Chondrocyte (in vitro differentiated cells): Measurements from ENCODE around the gene ACSM2B. TPM values are rescaled to one million over a fixed set of nuclear protein-coding genes. Genes with fewer than 3 reads are reported as not detected.
"Not testable (repeated sequence)": the region's sequence is repeated elsewhere in the genome, so short reads cannot be mapped to it uniquely, and the experiment has no call there.

ENCODE experiments used
- DNase-seq: peaks from one replicate; pipeline ENCODE4 v3.0.0; 2021; ENCODE audit warnings: mixed read lengths, low spot score
- H3K27ac Mint-ChIP-seq: one replicate; pipeline ENCODE4 v1.8.0; 2021; ENCODE audit warnings: mild to moderate bottlenecking, moderate library complexity, mixed read lengths; ENCODE audit not compliant: unreplicated experiment
- H3K27me3 Mint-ChIP-seq: 2 replicates; pipeline ENCODE4 v1.8.0; 2021; ENCODE audit warnings: low read depth, mixed read lengths
- H3K36me3 Mint-ChIP-seq: 2 replicates; pipeline ENCODE4 v1.8.0; 2021; ENCODE audit warnings: low read depth, mixed read lengths
- H3K4me1 Mint-ChIP-seq: 2 replicates; pipeline ENCODE4 v1.8.0; 2021; ENCODE audit warnings: low read depth, mild to moderate bottlenecking, mixed read lengths
- H3K4me3 Mint-ChIP-seq: one replicate; pipeline ENCODE4 v1.8.0; 2021; ENCODE audit warnings: mild to moderate bottlenecking, moderate library complexity, mixed read lengths; ENCODE audit not compliant: unreplicated experiment
- H3K9me3 Mint-ChIP-seq: 2 replicates; pipeline ENCODE4 v1.8.0; 2021; ENCODE audit warnings: low read depth, mixed read lengths
- total RNA-seq: library from RNA; stranded (reverse); gene quantifications from 3 replicates; pipeline ENCODE4 v1.2.1, GENCODE V29; 2021
- TF ChIP-seq, protein P1 (sequence below): fragments of 200-600 bp; sonication (generic); IDR thresholded peaks from 2 replicates; pipeline ENCODE4 v1.5.0; 2021; ENCODE audit warnings: antibody characterized with exemption, mild to moderate bottlenecking, moderate library complexity

ACSM2B gene
- total RNA-seq, 1 donor from 2014 or later, result not detected

DNA sequence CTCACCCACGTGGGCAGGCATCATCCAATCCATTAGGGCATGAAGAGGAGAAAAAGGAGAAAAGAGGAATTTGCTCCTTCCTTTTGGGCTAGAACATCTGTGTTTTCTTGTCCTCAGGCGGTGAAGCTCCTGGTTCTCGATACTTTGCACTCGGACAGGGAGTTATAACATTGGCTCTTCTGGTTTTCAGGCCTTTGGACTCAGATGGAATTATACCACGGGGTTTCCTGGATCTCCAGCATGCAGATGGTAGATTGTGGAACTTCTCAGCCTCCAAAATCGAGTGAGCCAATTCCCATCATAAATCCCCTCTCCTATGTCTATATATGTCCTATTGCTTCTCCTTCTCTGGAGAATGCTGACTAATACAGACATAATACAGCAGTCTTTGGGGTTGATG lies 9.9 kb upstream of the ACSM2B start:
- H3K27me3 Mint-ChIP-seq, H3K36me3 Mint-ChIP-seq, H3K9me3 Mint-ChIP-seq, H3K4me3 Mint-ChIP-seq, DNase-seq: not testable (repeated sequence)
- peaks cover 35% of the 10 kb centered on the region for H3K4me1 Mint-ChIP-seq
- H3K27ac Mint-ChIP-seq, result peak overlapping the region; percentile 55

DNA sequence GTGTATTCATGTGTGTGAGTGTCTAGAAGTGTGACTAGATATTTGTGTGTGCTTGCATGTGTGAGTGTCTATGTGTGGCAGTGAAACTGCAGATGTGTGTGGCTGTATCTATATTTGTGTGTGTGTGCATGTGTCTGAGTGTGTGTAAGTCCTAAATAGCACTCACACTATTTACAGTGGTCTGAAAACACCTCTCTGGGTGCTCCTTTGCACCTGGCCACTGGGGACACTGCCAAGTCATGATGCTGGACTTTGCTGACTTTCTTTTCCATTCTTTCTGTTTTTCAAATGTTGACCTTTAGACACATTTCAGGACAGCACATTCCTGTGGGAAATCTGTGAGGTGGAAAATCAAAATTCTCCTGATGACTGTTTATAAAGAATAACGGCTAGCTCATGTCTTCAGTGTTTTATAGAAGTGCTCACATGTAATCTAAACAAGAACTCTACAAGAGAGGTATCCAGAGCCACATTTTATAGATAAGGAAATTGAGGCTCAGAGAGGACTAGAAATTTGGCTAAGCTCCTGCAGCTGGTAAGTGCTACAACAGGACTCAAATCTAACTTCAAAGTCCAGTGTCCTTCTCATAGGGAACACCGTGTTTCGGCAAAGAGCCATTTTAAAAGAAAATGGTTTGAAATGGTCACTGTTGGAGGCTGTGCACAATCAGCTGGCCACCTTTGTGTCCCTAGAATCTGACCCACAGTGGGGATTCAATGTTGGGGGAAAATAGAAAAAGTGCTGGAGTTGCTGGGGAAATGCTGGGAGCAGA lies 4.5 kb upstream of the ACSM2B start:
- H3K36me3 Mint-ChIP-seq, H3K4me1 Mint-ChIP-seq, H3K27ac Mint-ChIP-seq, DNase-seq, H3K9me3 Mint-ChIP-seq, H3K4me3 Mint-ChIP-seq, H3K27me3 Mint-ChIP-seq: not testable (repeated sequence)

DNA sequence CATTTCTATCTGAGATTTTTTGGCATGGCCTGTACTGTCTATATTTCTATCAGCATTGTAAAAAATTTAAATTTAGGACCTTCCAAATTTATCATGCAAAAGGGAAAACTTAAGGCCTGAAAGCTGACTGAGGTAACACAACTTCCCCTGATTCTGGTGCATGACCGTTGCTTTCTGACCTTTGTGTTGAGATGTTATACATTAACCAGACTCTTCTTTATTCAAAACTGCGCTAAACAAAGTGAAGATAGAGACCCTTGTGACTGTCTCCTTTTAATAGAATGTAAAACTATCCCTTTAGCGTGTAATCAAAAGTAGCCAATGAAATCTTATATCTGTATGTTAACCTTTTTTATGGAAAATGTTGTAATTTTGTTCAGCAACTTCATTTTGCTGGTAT lies 1.9 kb upstream of the ACSM2B start:
- not testable (repeated sequence) for H3K36me3 Mint-ChIP-seq, H3K4me1 Mint-ChIP-seq, H3K9me3 Mint-ChIP-seq

DNA sequence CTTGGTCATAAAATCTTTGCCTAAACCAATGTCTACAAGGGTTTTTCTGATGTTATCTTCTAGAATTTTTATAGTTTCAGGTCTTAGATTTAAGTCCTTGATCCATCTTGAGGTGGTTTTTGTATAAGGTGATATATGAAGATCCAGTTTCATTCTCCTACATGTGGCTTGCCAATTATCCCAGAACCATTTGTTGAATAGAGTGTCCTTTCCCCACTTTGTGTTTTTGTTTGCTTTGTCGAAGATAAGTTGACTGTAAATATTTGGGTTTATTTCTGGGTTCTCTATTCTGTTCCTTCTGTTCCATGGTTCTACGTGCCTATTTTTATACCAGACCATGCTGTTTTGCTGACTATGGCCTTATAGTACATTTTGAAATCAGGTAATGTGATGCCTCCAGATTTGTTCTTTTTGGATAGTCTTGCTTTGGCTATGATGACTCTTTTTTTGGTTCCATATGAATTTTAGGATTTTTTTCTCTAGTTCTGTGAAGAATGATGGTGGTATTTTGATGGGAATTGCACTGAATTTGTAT lies 7.0 kb downstream of the ACSM2B start:
- not testable (repeated sequence) for DNase-seq, H3K27ac Mint-ChIP-seq, H3K27me3 Mint-ChIP-seq, H3K9me3 Mint-ChIP-seq, H3K36me3 Mint-ChIP-seq, H3K4me1 Mint-ChIP-seq, H3K4me3 Mint-ChIP-seq

More for the DNA sequence above, 1.9 kb upstream of the ACSM2B start:
- H3K27me3 Mint-ChIP-seq, H3K4me3 Mint-ChIP-seq, H3K27ac Mint-ChIP-seq, DNase-seq: not testable (repeated sequence)

DNA sequence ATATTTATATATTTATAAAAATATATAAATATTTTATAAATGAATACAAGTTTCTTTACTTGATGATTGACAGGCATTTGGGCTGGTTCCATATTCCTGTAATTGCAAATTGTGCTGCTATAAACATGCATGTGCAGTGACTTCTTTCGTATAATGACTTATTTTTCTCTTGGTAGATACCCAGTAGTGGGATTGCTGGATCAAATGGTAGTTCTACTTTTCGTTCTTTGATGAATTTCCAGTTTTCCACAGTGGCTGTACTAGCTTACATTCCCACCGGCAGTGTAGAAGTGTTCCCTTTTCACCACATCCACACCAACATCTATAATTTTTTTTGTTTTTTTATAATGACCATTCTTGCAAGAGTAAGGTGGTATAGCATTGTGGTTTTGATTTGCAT lies 7.8 kb downstream of the ACSM2B start:
- no peaks in the 10 kb centered on the region for H3K4me1 Mint-ChIP-seq
- TF ChIP-seq, protein P1, sequence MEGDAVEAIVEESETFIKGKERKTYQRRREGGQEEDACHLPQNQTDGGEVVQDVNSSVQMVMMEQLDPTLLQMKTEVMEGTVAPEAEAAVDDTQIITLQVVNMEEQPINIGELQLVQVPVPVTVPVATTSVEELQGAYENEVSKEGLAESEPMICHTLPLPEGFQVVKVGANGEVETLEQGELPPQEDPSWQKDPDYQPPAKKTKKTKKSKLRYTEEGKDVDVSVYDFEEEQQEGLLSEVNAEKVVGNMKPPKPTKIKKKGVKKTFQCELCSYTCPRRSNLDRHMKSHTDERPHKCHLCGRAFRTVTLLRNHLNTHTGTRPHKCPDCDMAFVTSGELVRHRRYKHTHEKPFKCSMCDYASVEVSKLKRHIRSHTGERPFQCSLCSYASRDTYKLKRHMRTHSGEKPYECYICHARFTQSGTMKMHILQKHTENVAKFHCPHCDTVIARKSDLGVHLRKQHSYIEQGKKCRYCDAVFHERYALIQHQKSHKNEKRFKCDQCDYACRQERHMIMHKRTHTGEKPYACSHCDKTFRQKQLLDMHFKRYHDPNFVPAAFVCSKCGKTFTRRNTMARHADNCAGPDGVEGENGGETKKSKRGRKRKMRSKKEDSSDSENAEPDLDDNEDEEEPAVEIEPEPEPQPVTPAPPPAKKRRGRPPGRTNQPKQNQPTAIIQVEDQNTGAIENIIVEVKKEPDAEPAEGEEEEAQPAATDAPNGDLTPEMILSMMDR, result no peak
- no peak for DNase-seq
- no peaks in the 10 kb centered on the region for H3K9me3 Mint-ChIP-seq
- H3K27me3 Mint-ChIP-seq, result no peaks in the 10 kb centered on the region
- no peak overlapping the region for H3K4me3 Mint-ChIP-seq
- H3K36me3 Mint-ChIP-seq, result no peaks in the 10 kb centered on the region
- no peak overlapping the region for H3K27ac Mint-ChIP-seq

- H3K4me3 Mint-ChIP-seq, result no peak overlapping the region
- H3K9me3 Mint-ChIP-seq, result peaks cover 8% of the 10 kb centered on the region
- H3K27ac Mint-ChIP-seq, result no peak overlapping the region
- H3K36me3 Mint-ChIP-seq, result no peaks in the 10 kb centered on the region
- H3K4me1 Mint-ChIP-seq, result no peaks in the 10 kb centered on the region
- no peak for DNase-seq
- H3K27me3 Mint-ChIP-seq, result no peaks in the 10 kb centered on the region
- TF ChIP-seq, protein P1, result no peak
Observed at GRCh38 chr16:20566864-20567263, 9.3 kb downstream of the ACSM2B start.

GRCh38 chr16:20565334-20565733 lies 10.8 kb downstream of the ACSM2B start:
- not testable (repeated sequence) for H3K4me1 Mint-ChIP-seq, H3K4me3 Mint-ChIP-seq, H3K27me3 Mint-ChIP-seq, H3K27ac Mint-ChIP-seq, H3K36me3 Mint-ChIP-seq, DNase-seq
- H3K9me3 Mint-ChIP-seq, result peaks cover 12% of the 10 kb centered on the region

- not testable (repeated sequence) for H3K27ac Mint-ChIP-seq, H3K4me3 Mint-ChIP-seq, H3K4me1 Mint-ChIP-seq, H3K27me3 Mint-ChIP-seq, H3K36me3 Mint-ChIP-seq, DNase-seq
- peaks cover 16% of the 10 kb centered on the region for H3K9me3 Mint-ChIP-seq
Observed at GRCh38 chr16:20564218-20564617, 11.9 kb downstream of the ACSM2B start.

DNA sequence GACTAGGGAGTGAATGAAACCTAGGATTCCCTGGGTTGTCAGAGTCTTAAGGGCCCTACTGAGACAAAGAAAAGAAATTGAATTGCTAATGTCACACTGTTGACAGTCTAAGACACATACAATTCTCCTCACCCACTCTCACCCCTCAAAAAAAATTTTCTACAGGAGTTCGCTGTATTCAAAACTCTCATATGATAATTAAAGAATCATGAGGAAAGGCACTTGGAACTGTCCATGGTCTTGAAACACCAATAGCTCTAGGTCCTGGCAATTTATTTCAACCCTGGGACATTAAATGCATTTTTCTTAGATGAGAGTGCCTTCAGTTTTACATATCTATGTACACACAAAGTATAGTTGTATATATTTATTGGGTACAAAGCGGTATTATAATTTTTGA lies 20.5 kb downstream of the ACSM2B start:
- H3K4me1 Mint-ChIP-seq, H3K27ac Mint-ChIP-seq, H3K4me3 Mint-ChIP-seq, DNase-seq, H3K27me3 Mint-ChIP-seq, H3K36me3 Mint-ChIP-seq: not testable (repeated sequence)
- peaks cover 18% of the 10 kb centered on the region for H3K9me3 Mint-ChIP-seq

DNA sequence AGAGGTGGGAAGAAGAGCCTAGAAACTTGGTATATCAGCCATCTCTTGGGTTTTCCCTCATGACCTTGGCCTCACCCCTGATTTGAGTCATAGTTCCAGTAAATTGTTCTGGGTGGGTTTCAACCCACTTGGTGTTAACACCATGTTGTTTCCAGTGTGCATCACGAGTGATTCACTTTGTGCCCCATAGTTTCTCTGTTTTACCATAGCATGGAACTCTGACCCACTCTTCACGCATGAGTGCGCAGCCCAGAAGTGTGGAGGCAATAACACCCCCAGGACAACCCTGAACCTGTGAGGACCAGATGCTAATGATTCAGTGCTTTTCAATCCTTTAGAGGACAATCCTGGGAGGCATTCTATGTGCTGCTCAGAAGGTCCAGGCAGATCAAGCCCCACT lies 21.5 kb downstream of the ACSM2B start:
- not testable (repeated sequence) for H3K36me3 Mint-ChIP-seq, DNase-seq, H3K4me1 Mint-ChIP-seq, H3K4me3 Mint-ChIP-seq, H3K27me3 Mint-ChIP-seq, H3K27ac Mint-ChIP-seq
- H3K9me3 Mint-ChIP-seq, result peaks cover 12% of the 10 kb centered on the region
